Activated B cell treated with CpG ODN at 0.5 μM for 24 hours (primary cell): ENCODE results near the gene IL36A. TPM values are rescaled to one million over a fixed set of nuclear protein-coding genes. Genes with fewer than 3 reads are reported as not detected.

ENCODE experiments used
- ATAC-seq: fragments of 200-7000 bp; cut with Tn5 transposase; one replicate; pipeline ENCODE4 v1.10.0; 2021; ENCODE audit warnings: low read depth, mild to moderate bottlenecking, moderate library complexity
- CTCF ChIA-PET: fragments of 350-600 bp; sonication (Branson Sonifier 250); formaldehyde crosslinking; loops from one replicate; lab custom pipeline; 2021; ENCODE audit warnings: antibody characterized with exemption; lab: Charles Lee
- POLR2A ChIA-PET: fragments of 350-600 bp; sonication (Branson Sonifier 250); formaldehyde crosslinking; loops from one replicate; lab custom pipeline; 2021; ENCODE audit warnings: antibody characterized with exemption; lab: Charles Lee
- DNase-seq: peaks from one replicate; pipeline ENCODE4 v3.0.0; 2022
- H3K27ac Mint-ChIP-seq: one replicate; pipeline ENCODE4 v1.8.0; 2020; ENCODE audit warnings: mixed read lengths
- H3K27me3 Mint-ChIP-seq: one replicate; pipeline ENCODE4 v1.8.0; 2021; ENCODE audit warnings: mixed read lengths
- H3K36me3 Mint-ChIP-seq: one replicate; pipeline ENCODE4 v1.8.0; 2021; ENCODE audit warnings: low read depth, mixed read lengths
- H3K4me1 Mint-ChIP-seq: one replicate; pipeline ENCODE4 v1.8.0; 2021; ENCODE audit warnings: mixed read lengths
- H3K4me3 Mint-ChIP-seq: one replicate; pipeline ENCODE4 v1.8.0; 2020; ENCODE audit warnings: mild to moderate bottlenecking, mixed read lengths
- H3K9me3 Mint-ChIP-seq: one replicate; pipeline ENCODE4 v1.8.0; 2020; ENCODE audit warnings: mixed read lengths
- intact Hi-C: fragments of 100-400 bp; cut with micrococcal nuclease; formaldehyde crosslinking; loops from one replicate; pipeline ENCODE4 v1.15.1; 2024
- total RNA-seq: library from RNA; stranded (reverse); gene quantifications from 2 replicates; pipeline ENCODE4 v1.2.3, GENCODE V29; 2022
- TF ChIP-seq, protein P1 (sequence below): fragments of 200-600 bp; IDR thresholded peaks from one replicate; pipeline ENCODE4 v1.8.0; 2022; ENCODE audit warnings: antibody characterized with exemption, mild to moderate bottlenecking

The IL36A gene
- total RNA-seq, 1 donor from 2014 or later = not detected

DNA sequence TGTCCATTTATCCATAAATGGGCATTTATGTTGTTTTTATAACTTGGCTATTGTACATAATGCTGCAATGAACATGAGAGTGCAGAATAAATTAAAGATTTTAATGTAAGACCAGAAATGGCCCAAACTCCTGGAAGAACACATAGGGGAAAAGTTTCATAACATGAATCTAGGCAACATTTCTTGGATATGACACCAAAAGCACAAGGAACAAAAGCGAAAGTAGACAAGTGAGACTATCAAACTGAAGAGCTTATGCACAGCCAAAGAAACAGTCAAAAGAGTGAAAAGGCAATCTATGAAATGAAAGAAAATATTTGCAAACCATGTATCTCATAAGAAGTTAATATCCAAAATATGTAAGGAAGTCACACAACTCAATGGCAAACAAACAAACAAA, 5.8 kb downstream of the IL36A start:
- Mint-ChIP-seq H3K27me3 (peaks cover 15% of the 10 kb centered on the region), H3K9me3 (no peaks in the 10 kb centered on the region), H3K4me1 (no peaks in the 10 kb centered on the region), H3K36me3 (no peaks in the 10 kb centered on the region), H3K27ac (no peak overlapping the region), H3K4me3 (no peak overlapping the region)
- POLR2A ChIA-PET = no interaction called here
- DNase-seq (no peak), ATAC-seq (no peak)
- intact Hi-C loops = no loop called here
- TF ChIP-seq, protein P1, sequence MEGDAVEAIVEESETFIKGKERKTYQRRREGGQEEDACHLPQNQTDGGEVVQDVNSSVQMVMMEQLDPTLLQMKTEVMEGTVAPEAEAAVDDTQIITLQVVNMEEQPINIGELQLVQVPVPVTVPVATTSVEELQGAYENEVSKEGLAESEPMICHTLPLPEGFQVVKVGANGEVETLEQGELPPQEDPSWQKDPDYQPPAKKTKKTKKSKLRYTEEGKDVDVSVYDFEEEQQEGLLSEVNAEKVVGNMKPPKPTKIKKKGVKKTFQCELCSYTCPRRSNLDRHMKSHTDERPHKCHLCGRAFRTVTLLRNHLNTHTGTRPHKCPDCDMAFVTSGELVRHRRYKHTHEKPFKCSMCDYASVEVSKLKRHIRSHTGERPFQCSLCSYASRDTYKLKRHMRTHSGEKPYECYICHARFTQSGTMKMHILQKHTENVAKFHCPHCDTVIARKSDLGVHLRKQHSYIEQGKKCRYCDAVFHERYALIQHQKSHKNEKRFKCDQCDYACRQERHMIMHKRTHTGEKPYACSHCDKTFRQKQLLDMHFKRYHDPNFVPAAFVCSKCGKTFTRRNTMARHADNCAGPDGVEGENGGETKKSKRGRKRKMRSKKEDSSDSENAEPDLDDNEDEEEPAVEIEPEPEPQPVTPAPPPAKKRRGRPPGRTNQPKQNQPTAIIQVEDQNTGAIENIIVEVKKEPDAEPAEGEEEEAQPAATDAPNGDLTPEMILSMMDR = no peak
- CTCF ChIA-PET = no interaction called here

DNA sequence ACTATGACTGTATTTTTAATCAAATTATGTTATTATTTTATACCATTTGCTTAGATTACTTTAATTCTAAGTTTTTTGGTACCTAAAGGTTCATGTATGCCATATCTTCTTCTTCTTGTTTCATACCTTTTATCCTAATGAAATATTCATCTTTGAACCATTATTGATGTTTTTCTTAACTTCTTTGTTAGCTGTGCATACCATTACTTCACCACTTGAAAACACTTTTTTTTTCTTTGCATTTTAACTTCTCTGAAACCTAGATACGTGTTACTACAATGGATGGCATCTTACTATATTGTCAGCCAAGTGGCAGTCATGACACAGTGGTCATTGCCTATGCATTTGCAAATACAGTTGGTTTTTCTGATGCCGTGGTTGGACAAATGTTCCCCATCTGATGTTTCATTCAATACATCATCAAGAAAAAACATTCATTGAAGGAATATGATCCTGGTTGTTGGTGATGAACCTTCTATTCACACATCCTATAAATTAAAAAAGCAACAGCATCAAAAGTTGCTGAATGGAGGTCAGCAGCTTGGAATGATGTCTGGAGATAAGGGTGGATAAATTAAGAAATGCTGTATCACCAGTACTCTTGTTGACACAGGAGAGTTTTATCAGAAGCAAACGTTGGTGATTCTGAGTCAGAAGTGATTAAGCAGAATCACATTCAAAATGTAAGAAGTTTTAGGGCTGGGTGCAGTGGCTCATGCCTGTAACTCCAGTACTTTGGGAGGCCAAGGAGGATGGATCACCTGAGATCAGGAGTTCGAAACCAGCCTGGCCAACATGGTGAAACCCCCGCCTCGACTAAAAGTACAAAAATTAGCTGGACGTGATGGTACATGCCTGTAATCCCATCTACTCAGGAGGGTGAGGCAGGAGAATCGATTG, 7.4 kb downstream of the IL36A start:
- ATAC-seq (no peak), DNase-seq (no peak)
- Mint-ChIP-seq H3K4me3 (no peak overlapping the region), H3K4me1 (no peaks in the 10 kb centered on the region), H3K27ac (no peak overlapping the region), H3K9me3 (no peaks in the 10 kb centered on the region), H3K27me3 (peaks cover 27% of the 10 kb centered on the region), H3K36me3 (no peaks in the 10 kb centered on the region)
- TF ChIP-seq, protein P1 = no peak
- ChIA-PET CTCF (no interaction called here), POLR2A (interaction anchor here (0.9 kb wide), 1 partner anchor 11 kb away, joined by 3 read pairs; no protein-coding TSS in a partner anchor)
- intact Hi-C loops = no loop called here

DNA sequence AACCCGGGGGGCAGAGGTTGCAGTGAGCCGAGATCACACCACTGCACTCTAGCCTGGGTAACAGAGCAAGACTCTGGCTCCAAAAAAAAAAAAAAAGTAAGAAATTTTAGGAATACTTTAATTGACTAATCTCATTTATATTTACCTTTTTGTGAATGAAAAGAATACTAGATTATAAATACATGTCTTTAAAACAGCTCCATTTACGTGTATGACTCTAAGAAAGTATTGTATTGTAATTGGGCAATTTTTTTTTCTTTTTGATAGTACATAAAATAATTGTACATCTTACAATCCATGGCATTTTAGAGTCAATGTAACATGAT, 8.0 kb downstream of the IL36A start:
- ChIA-PET CTCF (no interaction called here), POLR2A (interaction anchor here (0.9 kb wide), 1 partner anchor 10 kb away, joined by 3 read pairs; no protein-coding TSS in a partner anchor)
- no peaks in the 10 kb centered on the region for H3K36me3 Mint-ChIP-seq
- no peak overlapping the region for H3K4me3 Mint-ChIP-seq
- no peaks in the 10 kb centered on the region for H3K4me1 Mint-ChIP-seq
- H3K27ac Mint-ChIP-seq = no peak overlapping the region
- TF ChIP-seq, protein P1 = no peak
- intact Hi-C loops = no loop called here
- H3K27me3 Mint-ChIP-seq = peaks cover 28% of the 10 kb centered on the region
- H3K9me3 Mint-ChIP-seq = no peaks in the 10 kb centered on the region
- DNase-seq = no peak
- ATAC-seq = no peak

DNA sequence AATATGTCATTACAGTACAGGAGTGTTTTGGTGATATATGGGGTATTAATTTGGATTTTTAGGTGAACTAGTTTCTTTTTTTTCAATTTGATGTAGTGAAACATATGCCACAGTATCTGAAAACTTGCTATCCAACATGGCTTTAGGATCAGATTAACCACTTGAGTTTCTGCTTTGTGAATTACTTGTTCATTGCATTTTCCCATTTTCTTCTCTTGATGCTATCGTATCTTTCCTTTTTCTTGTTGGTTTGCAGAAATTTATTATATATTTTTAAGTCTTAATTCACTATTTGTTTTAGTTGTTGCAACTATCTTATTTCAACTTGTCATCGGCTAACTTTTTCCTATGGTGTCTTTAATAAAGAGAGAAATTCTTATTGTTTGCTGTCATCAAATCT, 8.8 kb downstream of the IL36A start:
- intact Hi-C loops = no loop called here
- POLR2A ChIA-PET = no interaction called here
- TF ChIP-seq, protein P1 = no peak
- Mint-ChIP-seq H3K36me3 (no peaks in the 10 kb centered on the region), H3K4me1 (no peaks in the 10 kb centered on the region), H3K9me3 (peaks cover 6% of the 10 kb centered on the region), H3K27ac (no peak overlapping the region), H3K27me3 (peaks cover 35% of the 10 kb centered on the region), H3K4me3 (no peak overlapping the region)
- CTCF ChIA-PET = no interaction called here
- DNase-seq (no peak), ATAC-seq (no peak)

DNA sequence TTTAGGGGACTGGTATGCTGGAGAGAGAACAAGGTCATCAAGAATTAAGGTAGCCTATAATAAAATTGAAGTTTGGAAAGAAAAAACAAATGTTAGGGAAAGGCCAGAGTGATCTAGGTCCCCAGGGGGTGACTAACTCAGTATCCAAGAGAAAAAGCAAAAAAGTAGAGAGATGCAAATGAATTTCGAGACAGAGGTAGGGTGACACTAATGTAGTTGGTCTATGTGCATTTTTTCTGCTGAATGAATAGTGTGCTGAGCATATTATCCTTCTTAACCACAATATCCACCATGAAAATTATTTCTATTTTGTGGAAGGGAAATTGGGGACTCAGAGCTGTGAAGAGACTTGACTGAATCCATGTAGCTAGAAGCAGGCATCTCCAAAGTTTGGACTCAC, 9.8 kb downstream of the IL36A start:
- POLR2A ChIA-PET = no interaction called here
- no peaks in the 10 kb centered on the region for H3K36me3 Mint-ChIP-seq
- no peak overlapping the region for H3K27ac Mint-ChIP-seq
- intact Hi-C loops = no loop called here
- peaks cover 6% of the 10 kb centered on the region for H3K9me3 Mint-ChIP-seq
- H3K4me3 Mint-ChIP-seq = no peak overlapping the region
- CTCF ChIA-PET = no interaction called here
- ATAC-seq (no peak), DNase-seq (no peak)
- peaks cover 39% of the 10 kb centered on the region for H3K27me3 Mint-ChIP-seq
- H3K4me1 Mint-ChIP-seq = no peaks in the 10 kb centered on the region
- TF ChIP-seq, protein P1 = no peak
